IPS-NIHi7 (cell line): ENCODE results near the gene FFAR2.
"Not testable (repeated sequence)": the region's sequence is repeated elsewhere in the genome, so short reads cannot be mapped to it uniquely, and the experiment has no call there.

ENCODE experiments used
- DNase-seq: peaks from one replicate; pipeline ENCODE4 v3.0.0; 2012; ENCODE audit warnings: mixed read lengths; ENCODE audit errors: extremely low spot score

FFAR2 gene

GRCh38 chr19:35447606-35448469 is at the start of gene FFAR2:
Gene FFAR2, plus strand, starts transcription at chr19:35448257. Its CDS starts 1,458 bp downstream, at chr19:35449715.
- no peak for DNase-seq

- DNase-seq: no peak
Measured at GRCh38 chr19:35398570-35398969, 49.5 kb upstream of the FFAR2 start.

- DNase-seq: no peak
Measured at GRCh38 chr19:35399231-35399630, 48.8 kb upstream of the FFAR2 start.

- no peak for DNase-seq
Measured at GRCh38 chr19:35399948-35400772, 47.9 kb upstream of the FFAR2 start.

- no peak for DNase-seq
Measured at GRCh38 chr19:35400773-35401100, 47.3 kb upstream of the FFAR2 start.

- not testable (repeated sequence) for DNase-seq
Measured at GRCh38 chr19:35401416-35401815, 46.6 kb upstream of the FFAR2 start.

GRCh38 chr19:35403116-35403760 is 44.8 kb upstream of the FFAR2 start:
- DNase-seq: no peak

GRCh38 chr19:35404879-35405622 is 43.0 kb upstream of the FFAR2 start:
- no peak for DNase-seq

GRCh38 chr19:35407619-35408018 is 40.4 kb upstream of the FFAR2 start:
- DNase-seq: no peak

- DNase-seq: no peak
Measured at GRCh38 chr19:35408284-35409171, 39.5 kb upstream of the FFAR2 start.

GRCh38 chr19:35409191-35409590 is 38.9 kb upstream of the FFAR2 start:
- no peak for DNase-seq

GRCh38 chr19:35410487-35410886 is 37.6 kb upstream of the FFAR2 start:
- DNase-seq: no peak

- DNase-seq: no peak
Measured at GRCh38 chr19:35414442-35414841, 33.6 kb upstream of the FFAR2 start.

- DNase-seq: no peak
Measured at GRCh38 chr19:35416331-35416730, 31.7 kb upstream of the FFAR2 start.

- no peak for DNase-seq
Measured at GRCh38 chr19:35417278-35417677, 30.8 kb upstream of the FFAR2 start.

GRCh38 chr19:35417713-35418534 is 30.1 kb upstream of the FFAR2 start:
- no peak for DNase-seq

GRCh38 chr19:35419046-35419445 is 29.0 kb upstream of the FFAR2 start:
- no peak for DNase-seq

- DNase-seq: no peak
Measured at GRCh38 chr19:35419805-35420204, 28.3 kb upstream of the FFAR2 start.

GRCh38 chr19:35421362-35421761 is 26.7 kb upstream of the FFAR2 start:
- no peak for DNase-seq

- DNase-seq: not testable (repeated sequence)
Measured at GRCh38 chr19:35423406-35423805, 24.7 kb upstream of the FFAR2 start.
